SU-DHL-6 (cell line): Measurements from ENCODE around the gene CSHL1.

Experiments used
- CTCF ChIP-seq: fragments of 200-600 bp; sonication (generic); IDR thresholded peaks from one replicate; pipeline ENCODE4 v1.5.1; 2017; ENCODE audit warnings: antibody characterized with exemption, mild to moderate bottlenecking, low read length, moderate library complexity; ENCODE audit not compliant: insufficient read depth, poor library complexity, severe bottlenecking
- EZH2phosphoT487 ChIP-seq: fragments of 200-600 bp; sonication (generic), shearing (Covaris generic); conservative IDR thresholded peaks from 2 replicates; pipeline ENCODE4 v1.6.1; 2018; ENCODE audit warnings: mild to moderate bottlenecking, antibody characterized with exemption, low read length, moderate library complexity, mixed read lengths

DNA sequence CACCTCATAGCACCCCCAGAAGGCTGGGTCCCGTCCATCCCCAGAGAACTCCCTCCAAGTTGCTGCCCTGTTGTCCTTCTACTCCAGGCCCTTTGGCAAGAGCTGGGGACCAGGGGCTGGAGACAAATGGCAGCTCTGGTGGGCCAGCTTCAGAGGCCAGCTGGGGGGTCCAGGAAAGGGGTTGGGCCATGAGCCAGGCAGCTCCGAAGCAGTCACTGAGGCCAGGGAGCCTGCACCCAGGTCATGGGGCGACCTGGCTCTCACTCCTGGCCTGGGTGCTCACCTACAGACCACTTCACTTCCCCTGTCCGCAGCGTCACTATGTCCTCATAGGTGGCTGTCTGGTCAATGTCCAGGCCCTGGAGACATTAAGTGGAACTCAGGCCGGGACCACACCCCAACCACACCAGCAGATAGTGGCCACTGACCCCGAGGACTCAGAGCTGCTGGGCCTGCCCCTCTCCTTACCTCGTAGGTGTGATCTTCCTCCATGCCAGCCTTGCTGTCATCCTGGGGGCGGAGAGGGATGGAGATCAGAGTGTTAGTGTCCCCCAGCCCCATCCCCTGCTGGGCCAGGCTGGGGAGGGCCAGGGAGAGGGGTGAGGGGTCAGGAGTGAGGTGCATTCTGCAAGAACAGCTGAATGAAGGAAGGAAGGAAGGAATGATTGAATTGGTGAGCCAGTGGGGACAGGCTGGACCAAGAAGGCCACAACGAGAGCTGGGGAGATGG lies 18.1 kb upstream of the CSHL1 start:
- TF ChIP-seq CTCF: no peak
- no peak for TF ChIP-seq EZH2phosphoT487
